HG02759 (cell line): ENCODE results near the gene MIOX.
"Not testable (repeated sequence)": the region's sequence is repeated elsewhere in the genome, so short reads cannot be mapped to it uniquely, and the experiment has no call there.

Experiments used
- ATAC-seq: cut with Tn5 transposase; IDR thresholded peaks from one replicate; pipeline ENCODE4 v1.9.1; 2021; ENCODE audit warnings: mild to moderate bottlenecking, moderate library complexity; ENCODE audit not compliant: unreplicated experiment

Gene MIOX

GRCh38 chr22:50528682-50529415, 42.2 kb downstream of the MIOX start:
- no peak for ATAC-seq

GRCh38 chr22:50529416-50529896, 42.8 kb downstream of the MIOX start:
- no peak for ATAC-seq

- ATAC-seq: peak; percentile 25
These were observed 43.4 kb downstream of the MIOX start, which contains the start of gene TYMP for GRCh38 chr22:50529897-50530579. Gene TYMP (minus strand): TSS chr22:50530012. CDS start chr22:50529709, 303 bp downstream.

- no peak for ATAC-seq
These were observed 43.9 kb downstream of the MIOX start for GRCh38 chr22:50530580-50530876.

GRCh38 chr22:50530877-50531545, 44.4 kb downstream of the MIOX start:
- ATAC-seq: no peak

- ATAC-seq: no peak
These were observed 44.9 kb downstream of the MIOX start for GRCh38 chr22:50531546-50531961.

- no peak for ATAC-seq
These were observed 45.5 kb downstream of the MIOX start for GRCh38 chr22:50531962-50532674.

GRCh38 chr22:50532824-50533796, 46.5 kb downstream of the MIOX start:
- ATAC-seq: no peak

- not testable (repeated sequence) for ATAC-seq
These were observed 47.4 kb downstream of the MIOX start for GRCh38 chr22:50533856-50534711.

GRCh38 chr22:50535113-50535512, 48.5 kb downstream of the MIOX start:
- ATAC-seq: no peak

- no peak for ATAC-seq
These were observed 49.6 kb downstream of the MIOX start for GRCh38 chr22:50536226-50536625.

- ATAC-seq: no peak
These were observed 51.1 kb downstream of the MIOX start for GRCh38 chr22:50537765-50538164.
